Stimulated activated naive CD8-positive, alpha-beta T cell treated with anti-CD3 and anti-CD28 coated beads, Interleukin-15, amount 100 ng/mL, for 72 hours (primary cell): Measurements from ENCODE around the gene MILR1.

ENCODE experiments used
- ATAC-seq: fragments of 150-1000 bp; cut with Tn5 transposase; 2 replicates; pipeline ENCODE4 v1.10.0; 2021; ENCODE audit warnings: mild to moderate bottlenecking, moderate library complexity
- DNase-seq, 2 donors: peaks; one replicate each; pipeline ENCODE4 v3.0.0; 2021 to 2022
- H3K27ac Mint-ChIP-seq, 2 donors: one replicate each; pipeline ENCODE4 v1.8.0; 2022; ENCODE audit warnings: mild to moderate bottlenecking in 2 of 2, mixed read lengths in 2 of 2, moderate library complexity in 2 of 2
- H3K27me3 Mint-ChIP-seq: one replicate; pipeline ENCODE4 v1.8.0; 2022; ENCODE audit warnings: mixed read lengths
- H3K4me1 Mint-ChIP-seq: one replicate; pipeline ENCODE4 v1.8.0; 2022; ENCODE audit warnings: mild to moderate bottlenecking, mixed read lengths
- H3K4me3 Mint-ChIP-seq, 2 donors: one replicate each; pipeline ENCODE4 v1.8.0; 2022; ENCODE audit warnings: mild to moderate bottlenecking in 2 of 2, mixed read lengths in 2 of 2, moderate library complexity in 1 of 2
- H3K9me3 Mint-ChIP-seq, 2 donors: one replicate each; pipeline ENCODE4 v1.8.0; 2022; ENCODE audit warnings: mixed read lengths in 2 of 2

The MILR1 gene

GRCh38 chr17:64500862-64501765, 52.2 kb downstream of the MILR1 start:
- no peaks in the 10 kb centered on the region for H3K9me3 Mint-ChIP-seq
- ATAC-seq = no peak
- peak overlapping the region in 1 of 2 donors; percentile 63 for H3K4me3 Mint-ChIP-seq
- H3K4me1 Mint-ChIP-seq = peaks cover 100% of the 10 kb centered on the region
- H3K27ac Mint-ChIP-seq = peak overlapping the region in 1 of 2 donors; percentile 100
- peak in 1 of 2 donors; percentile 47 for DNase-seq
- H3K27me3 Mint-ChIP-seq = no peaks in the 10 kb centered on the region

GRCh38 chr17:64502021-64502420, 53.1 kb downstream of the MILR1 start:
- Mint-ChIP-seq H3K4me3 (peak overlapping the region; percentile 3 to 63), H3K9me3 (no peaks in the 10 kb centered on the region), H3K27ac (peak overlapping the region in 1 of 2 donors; percentile 100), H3K4me1 (peaks cover 93% of the 10 kb centered on the region), H3K27me3 (no peaks in the 10 kb centered on the region)
- DNase-seq (no peak), ATAC-seq (no peak)

- Mint-ChIP-seq H3K9me3 (no peaks in the 10 kb centered on the region), H3K27ac (peak overlapping the region; percentile 48 to 100), H3K4me1 (peaks cover 85% of the 10 kb centered on the region), H3K27me3 (no peaks in the 10 kb centered on the region), H3K4me3 (peak overlapping the region in 1 of 2 donors; percentile 21)
- ATAC-seq (no peak), DNase-seq (no peak)
These were observed 53.9 kb downstream of the MILR1 start for GRCh38 chr17:64502809-64503208.

- peak overlapping the region in 1 of 2 donors; percentile 21 for H3K4me3 Mint-ChIP-seq
- no peak for ATAC-seq
- H3K27ac Mint-ChIP-seq = peak overlapping the region; percentile 100
- H3K4me1 Mint-ChIP-seq = peaks cover 82% of the 10 kb centered on the region
- H3K9me3 Mint-ChIP-seq = no peaks in the 10 kb centered on the region
- DNase-seq = no peak
- no peaks in the 10 kb centered on the region for H3K27me3 Mint-ChIP-seq
These were observed 54.4 kb downstream of the MILR1 start for GRCh38 chr17:64503341-64503740.

- Mint-ChIP-seq H3K4me3 (peak overlapping the region; percentile 94 to 97), H3K9me3 (no peaks in the 10 kb centered on the region), H3K4me1 (peaks cover 82% of the 10 kb centered on the region), H3K27me3 (no peaks in the 10 kb centered on the region), H3K27ac (peak overlapping the region; percentile 100)
- no peak for ATAC-seq
- no peak for DNase-seq
These were observed 55.2 kb downstream of the MILR1 start for GRCh38 chr17:64503821-64504768.

GRCh38 chr17:64504769-64505339, 55.9 kb downstream of the MILR1 start:
- ATAC-seq (peak; percentile 39), DNase-seq (no peak)
- Mint-ChIP-seq H3K9me3 (no peaks in the 10 kb centered on the region), H3K27ac (peak overlapping the region; percentile 100), H3K4me1 (peaks cover 76% of the 10 kb centered on the region), H3K27me3 (no peaks in the 10 kb centered on the region), H3K4me3 (peak overlapping the region; percentile 94 to 97)

GRCh38 chr17:64505340-64506200, 56.7 kb downstream of the MILR1 start:
- ATAC-seq (peak; percentile 33), DNase-seq (peak; percentile 83 to 89)
- H3K9me3 Mint-ChIP-seq = no peaks in the 10 kb centered on the region
- H3K4me3 Mint-ChIP-seq = peak overlapping the region; percentile 94 to 97
- H3K27me3 Mint-ChIP-seq = no peaks in the 10 kb centered on the region
- H3K27ac Mint-ChIP-seq = peak overlapping the region; percentile 100
- peaks cover 69% of the 10 kb centered on the region for H3K4me1 Mint-ChIP-seq

GRCh38 chr17:64506201-64506575, 57.3 kb downstream of the MILR1 start, which contains the start of gene DDX5:
Gene DDX5, minus strand, starts transcription at chr17:64506289. Its CDS starts 170 bp downstream, at chr17:64506119.
- peak within 1 kb of the TSS; percentile 100 for H3K27ac Mint-ChIP-seq
- DNase-seq (peak; percentile 98 to 99), ATAC-seq (peak; percentile 77)
- H3K27me3 Mint-ChIP-seq = no peaks in the 10 kb centered on the region
- H3K9me3 Mint-ChIP-seq = no peaks in the 10 kb centered on the region
- H3K4me1 Mint-ChIP-seq = peaks cover 62% of the 10 kb centered on the region
- H3K4me3 Mint-ChIP-seq = peak within 1 kb of the TSS; percentile 94 to 97

GRCh38 chr17:64506576-64507412, 57.9 kb downstream of the MILR1 start, which contains the start of gene CEP95:
Gene CEP95, plus strand, starts transcription at chr17:64506977. Its CDS starts 121 bp downstream, at chr17:64507098.
- Mint-ChIP-seq H3K4me3 (peak within 1 kb of the TSS; percentile 94 to 97), H3K9me3 (no peaks in the 10 kb centered on the region), H3K27me3 (no peaks in the 10 kb centered on the region), H3K4me1 (peaks cover 56% of the 10 kb centered on the region), H3K27ac (peak within 1 kb of the TSS; percentile 100)
- ATAC-seq (peak; percentile 68), DNase-seq (peak; percentile 98)

GRCh38 chr17:64507413-64507782, 58.5 kb downstream of the MILR1 start:
- H3K9me3 Mint-ChIP-seq = no peaks in the 10 kb centered on the region
- DNase-seq = peak in 1 of 2 donors; percentile 46
- H3K27ac Mint-ChIP-seq = peak overlapping the region; percentile 100
- peaks cover 50% of the 10 kb centered on the region for H3K4me1 Mint-ChIP-seq
- peak overlapping the region; percentile 94 to 97 for H3K4me3 Mint-ChIP-seq
- H3K27me3 Mint-ChIP-seq = no peaks in the 10 kb centered on the region
- ATAC-seq = peak; percentile 36

GRCh38 chr17:64508683-64509082, 59.8 kb downstream of the MILR1 start:
- Mint-ChIP-seq H3K9me3 (no peaks in the 10 kb centered on the region), H3K4me1 (peaks cover 37% of the 10 kb centered on the region), H3K4me3 (peak overlapping the region; percentile 94 to 97), H3K27me3 (no peaks in the 10 kb centered on the region), H3K27ac (no peak overlapping the region)
- ATAC-seq = no peak
- no peak for DNase-seq

- Mint-ChIP-seq H3K27me3 (no peaks in the 10 kb centered on the region), H3K9me3 (no peaks in the 10 kb centered on the region), H3K27ac (no peak overlapping the region), H3K4me1 (peaks cover 32% of the 10 kb centered on the region), H3K4me3 (peak overlapping the region in 1 of 2 donors; percentile 63)
- ATAC-seq (no peak), DNase-seq (no peak)
These were observed 60.3 kb downstream of the MILR1 start for GRCh38 chr17:64509179-64509578.

GRCh38 chr17:64515419-64515818, 66.5 kb downstream of the MILR1 start:
- Mint-ChIP-seq H3K27ac (peak overlapping the region in 1 of 2 donors; percentile 93), H3K9me3 (no peaks in the 10 kb centered on the region), H3K4me1 (peaks cover 14% of the 10 kb centered on the region), H3K27me3 (no peaks in the 10 kb centered on the region), H3K4me3 (no peak overlapping the region)
- ATAC-seq (no peak), DNase-seq (no peak)

- no peaks in the 10 kb centered on the region for H3K9me3 Mint-ChIP-seq
- no peaks in the 10 kb centered on the region for H3K27me3 Mint-ChIP-seq
- ATAC-seq = no peak
- H3K4me3 Mint-ChIP-seq = no peak overlapping the region
- H3K27ac Mint-ChIP-seq = no peak overlapping the region
- no peak for DNase-seq
- peaks cover 14% of the 10 kb centered on the region for H3K4me1 Mint-ChIP-seq
These were observed 66.9 kb downstream of the MILR1 start for GRCh38 chr17:64515829-64516228.
